ENCODE data around the gene MRC2. TPM values are rescaled to one million over a fixed set of nuclear protein-coding genes. Genes with fewer than 3 reads are reported as not detected.

Gene MRC2
- total RNA-seq, 1 experiment from 2014 or later: 10.7 TPM

GRCh38 chr17:62657145-62657665 lies 29.7 kb downstream of the MRC2 start (continued):
- TF ChIP-seq TCF7L2 (IDR thresholded peaks at IDR 0.05; ENCODE audit: borderline replicate concordance, extremely low read depth, insufficient read depth, insufficient read length) (no peak), MAX (IDR thresholded peaks at IDR 0.05) (no peak), POLR2A (IDR thresholded peaks at IDR 0.05; ENCODE audit: borderline replicate concordance, extremely low read depth, insufficient read depth, insufficient read length) (no peak), CTCF (IDR thresholded peaks at IDR 0.05 in 2 of 3, conservative IDR thresholded peaks at IDR 0.05 in 1 of 3; ENCODE audit: borderline replicate concordance in 1 of 3, insufficient read depth in 1 of 3, low read depth in 2 of 3, low read length in 2 of 3) (no peak)

GRCh38 chr17:62657690-62658089 lies 30.2 kb downstream of the MRC2 start:
- Histone ChIP-seq H3K4me1 (ENCODE audit: control insufficient read depth in 1 of 2, insufficient read depth in 2 of 2, low read length in 2 of 2) (peaks cover 0 to 7% of the 10 kb centered on the region in 2 experiments; a peak in 1 of 4 replicates), H4K20me1 (ENCODE audit: insufficient read depth) (no peaks in the 10 kb centered on the region), H3K4me2 (ENCODE audit: low read length) (no peak overlapping the region), H3K27ac (ENCODE audit: low read depth, low read length) (no peak overlapping the region), H2AFZ (ENCODE audit: low read depth, low read length, poor library complexity, severe bottlenecking) (no peak overlapping the region), H3K9me2 (ENCODE audit: insufficient read depth) (no peaks in the 10 kb centered on the region), H3K36me3 (ENCODE audit: control insufficient read depth in 1 of 2, insufficient read depth in 2 of 2, low read length in 2 of 2) (no peaks in the 10 kb centered on the region), H3K79me2 (ENCODE audit: insufficient read depth, low read length) (no peaks in the 10 kb centered on the region), H3K9me3 (ENCODE audit: control insufficient read depth in 1 of 2, insufficient read depth in 1 of 2, low read depth in 1 of 2, low read length in 2 of 2) (peaks cover 10 to 12% of the 10 kb centered on the region in 2 experiments; a peak in 3 of 4 replicates), H3K9ac (ENCODE audit: low read length) (no peak overlapping the region), H3K27me3 (ENCODE audit: insufficient read depth, low read length) (no peaks in the 10 kb centered on the region), H3K4me3 (replicated peaks in 1 of 2; ENCODE audit: low read depth in 1 of 2, low read length in 2 of 2) (no peak overlapping the region)
- BruUV-seq (replicated peaks): no TSS peak
- no peak for ATAC-seq
- DNase-seq (ENCODE audit: low read depth, low spot score): no peak
- intact Hi-C loops (cut with micrococcal nuclease): no loop called here
- TF ChIP-seq EZH2phosphoT487 (IDR thresholded peaks at IDR 0.05; ENCODE audit: borderline replicate concordance) (no peak), SIN3A (IDR thresholded peaks at IDR 0.05; ENCODE audit: low read depth) (no peak), ELF1 (IDR thresholded peaks at IDR 0.05; ENCODE audit: borderline replicate concordance, low read depth) (no peak), EGR1 (IDR thresholded peaks at IDR 0.05; ENCODE audit: low read depth) (no peak)
- RAD21 ChIA-PET (ENCODE audit: low non-redundant PET in 1 of 2, low total read pairs in 2 of 2, uncharacterized antibody in 2 of 2, unreplicated experiment in 2 of 2): interaction anchor here in 1 of 2 experiments (0.6 kb wide), 1 partner anchor 116 kb away, joined by 5 read pairs; no protein-coding TSS in a partner anchor
- CTCF ChIA-PET: no interaction called here
- POLR2A ChIA-PET: no interaction called here
